NCI-H510A treated with DMSO at 0.1 percent for 48 hours (cell line): ENCODE results near the gene COL23A1.

Experiments used
- DNase-seq: peaks from one replicate; lab custom pipeline; 2025; lab: John Stamatoyannopoulos, UW

COL23A1 gene

DNA sequence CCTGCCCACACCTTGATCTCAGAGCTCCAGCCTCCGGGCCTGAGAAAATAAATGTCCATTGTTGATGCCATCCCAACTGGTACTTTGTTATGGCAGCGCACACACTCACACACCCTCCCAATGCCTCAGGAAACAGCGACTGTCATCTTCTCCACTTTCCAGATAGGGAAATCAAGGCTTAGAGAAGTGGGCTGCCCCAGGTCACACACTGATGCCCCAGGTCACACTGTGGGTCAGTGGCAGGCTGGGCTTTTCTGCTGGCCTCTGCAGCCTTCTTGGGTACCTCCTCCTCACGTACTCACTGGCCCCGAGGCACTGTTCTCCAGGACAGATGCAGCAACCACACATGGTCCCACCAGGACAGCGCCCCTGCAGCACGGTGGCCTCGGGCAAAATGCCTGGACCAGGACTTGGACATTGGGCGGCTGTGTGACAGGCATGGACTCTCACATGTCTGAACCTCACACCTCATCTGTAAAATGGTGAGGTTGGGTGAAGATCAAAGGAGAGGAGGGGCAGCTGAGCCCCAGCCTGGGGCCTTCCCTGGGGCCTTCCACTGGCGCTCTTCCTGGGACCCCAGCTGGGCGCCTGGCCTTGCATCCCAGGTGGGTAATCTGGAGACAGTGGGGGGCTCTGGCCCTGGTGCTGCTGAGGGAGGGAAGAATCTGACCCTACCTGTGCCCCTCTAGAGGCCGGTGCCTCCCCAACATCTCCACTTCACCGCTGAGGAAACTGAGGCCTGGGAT lies 156.0 kb downstream of the COL23A1 start:
- DNase-seq = no peak

DNA sequence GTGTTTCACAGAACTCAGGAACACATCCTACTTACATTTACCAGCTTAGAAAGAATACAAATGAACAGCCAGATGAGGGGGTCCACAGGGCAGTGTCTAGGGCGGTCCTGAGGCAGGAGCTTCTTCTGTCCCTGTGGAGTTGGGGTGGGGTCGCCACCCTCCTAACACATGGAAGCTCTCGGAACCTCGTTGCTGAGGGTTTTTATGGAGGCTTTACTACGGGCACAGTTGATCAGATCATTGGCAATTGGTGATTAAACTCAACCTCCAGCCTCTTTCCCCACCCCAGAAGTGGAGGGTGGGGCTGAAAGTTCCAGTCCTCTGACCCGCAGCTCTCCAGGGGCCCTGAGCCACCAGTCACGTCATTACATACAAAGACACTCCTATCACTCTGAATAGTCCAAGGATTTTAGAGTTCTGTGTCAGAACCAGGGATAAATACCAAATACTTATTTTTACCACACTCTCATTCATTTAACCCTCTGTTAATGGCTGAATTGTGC lies 156.9 kb downstream of the COL23A1 start:
- no peak for DNase-seq

DNA sequence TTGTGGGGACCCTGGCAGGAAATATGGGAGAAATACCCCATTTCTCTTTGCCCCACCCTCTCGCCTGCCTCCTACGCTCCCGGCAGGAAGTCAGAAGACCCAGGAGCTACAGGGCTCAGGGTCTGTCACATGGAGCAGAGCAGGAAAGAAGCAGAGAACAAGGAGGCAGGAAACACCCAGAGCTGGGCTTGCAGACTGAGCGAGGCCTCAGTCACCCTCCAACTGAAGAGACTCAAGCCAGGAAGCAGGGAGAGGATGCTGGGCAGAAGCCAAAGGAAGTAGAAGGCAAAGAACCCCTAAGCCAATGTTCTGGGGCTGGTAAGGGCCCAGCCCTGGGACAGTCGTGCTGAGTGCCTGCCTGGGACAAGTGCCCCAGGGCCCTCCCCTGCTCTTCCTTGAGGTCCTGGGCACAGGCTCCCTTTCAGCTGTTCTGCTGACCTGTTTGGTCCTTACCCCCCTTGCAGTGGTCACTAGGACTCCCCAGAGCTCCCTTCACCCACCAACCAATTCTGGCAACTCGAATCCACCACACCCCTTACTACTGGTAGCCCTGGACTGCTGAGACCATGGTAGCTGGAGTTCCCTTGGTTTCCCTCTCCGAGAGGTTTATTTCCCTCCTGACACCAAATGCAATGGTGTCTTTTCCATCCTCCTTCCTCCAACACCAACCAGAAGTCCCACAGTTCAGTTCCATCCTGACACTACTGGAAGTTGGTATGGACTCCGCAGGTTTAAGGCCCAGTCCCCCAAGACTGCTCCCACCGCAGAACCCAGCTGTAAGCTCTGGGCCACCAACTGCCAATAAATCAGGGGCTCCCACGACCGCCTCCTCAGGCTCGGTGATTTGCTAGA lies 157.5 kb downstream of the COL23A1 start:
- DNase-seq = no peak

DNA sequence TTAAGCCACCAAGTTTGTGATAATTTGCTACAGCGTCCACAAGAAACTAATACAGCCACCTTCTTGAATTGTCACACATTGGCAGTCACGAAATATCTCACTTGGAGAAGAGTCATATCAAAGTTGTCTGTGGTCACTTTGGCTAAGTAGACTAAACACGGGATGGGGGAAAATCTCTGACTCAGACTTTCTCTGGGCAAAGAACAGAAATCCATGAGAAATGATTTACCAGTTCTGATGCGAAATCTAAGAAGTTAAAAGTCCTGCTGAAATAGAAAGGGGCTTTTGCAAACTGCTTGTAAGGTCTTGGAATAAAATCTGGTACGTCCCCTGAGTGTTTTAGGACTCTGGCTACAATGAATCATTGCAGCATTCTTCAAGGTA lies 158.4 kb downstream of the COL23A1 start:
- no peak for DNase-seq

DNA sequence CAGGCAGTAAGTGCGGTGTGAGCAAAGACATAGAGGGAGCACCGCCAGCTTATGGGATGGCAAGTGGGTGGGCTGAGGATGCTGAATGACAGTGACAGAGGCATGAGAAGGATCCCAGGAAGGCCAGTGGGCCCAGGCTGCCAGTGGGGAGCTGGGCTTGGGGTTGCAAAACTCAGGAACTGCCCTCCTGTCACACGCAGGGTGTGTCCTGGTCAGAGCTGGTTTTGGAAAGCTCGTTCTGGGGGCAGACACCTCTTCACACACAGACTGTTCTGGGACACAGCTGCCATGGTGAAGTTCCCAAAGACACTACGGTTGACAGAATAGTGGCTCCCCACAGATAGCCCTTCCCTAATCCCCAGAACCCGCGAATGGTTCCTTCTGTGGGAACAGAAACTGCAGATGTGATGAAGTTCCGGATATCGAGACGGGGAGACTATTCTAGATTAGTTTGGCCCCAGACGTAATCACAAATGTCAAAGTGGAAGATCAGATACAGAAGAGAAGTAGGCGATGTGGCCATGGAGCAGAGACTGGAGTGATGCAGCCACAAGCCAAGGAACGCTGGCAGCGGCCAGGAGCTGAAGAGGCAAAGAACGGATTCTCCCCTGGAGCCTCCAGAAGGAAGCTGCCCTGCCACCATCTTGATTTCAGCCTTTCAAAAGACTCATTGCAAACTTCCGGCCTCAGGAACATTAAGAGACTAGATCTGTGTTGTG lies 159.0 kb downstream of the COL23A1 start:
- DNase-seq = no peak

DNA sequence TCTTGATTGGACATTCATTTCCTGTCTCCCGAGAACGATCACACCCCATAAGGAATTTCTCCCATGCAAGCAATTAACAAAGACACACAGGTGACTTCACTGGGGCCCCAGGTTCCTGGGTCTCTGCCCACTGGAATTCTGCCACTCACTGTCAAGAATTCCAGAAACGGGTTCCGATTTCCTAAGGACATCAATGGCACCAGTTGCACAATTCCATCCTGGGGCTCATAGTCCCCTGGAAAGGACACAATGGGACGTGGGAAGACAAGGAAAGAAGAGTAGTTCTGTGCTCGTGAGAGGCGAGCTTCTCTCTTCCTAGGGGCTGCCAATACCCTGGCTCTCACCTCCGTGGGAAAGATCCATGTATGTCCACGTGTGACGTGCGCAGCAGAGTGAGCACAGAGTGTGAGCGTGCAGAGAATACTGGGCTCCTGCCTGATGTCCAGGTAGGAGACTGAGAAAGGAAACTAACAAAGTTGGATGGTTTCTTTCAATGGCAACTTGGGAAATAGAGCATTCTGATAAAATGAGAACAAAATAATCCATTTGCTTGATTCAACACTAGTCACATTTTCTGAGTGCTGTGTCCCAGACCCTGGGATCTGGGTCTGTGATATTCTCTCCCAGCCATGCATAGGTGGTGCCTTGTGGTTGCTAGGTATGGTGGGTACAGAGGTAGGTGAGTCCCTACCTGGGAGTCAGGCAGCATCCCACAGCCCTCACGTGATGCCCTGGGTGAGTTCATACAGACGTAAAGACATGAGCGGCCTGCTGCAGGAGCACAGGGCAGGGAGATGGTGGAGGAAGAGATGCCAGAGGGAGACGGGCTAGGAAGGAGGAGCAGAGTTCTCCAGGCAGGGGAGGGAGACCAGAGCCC lies 159.8 kb downstream of the COL23A1 start:
- DNase-seq = no peak

DNA sequence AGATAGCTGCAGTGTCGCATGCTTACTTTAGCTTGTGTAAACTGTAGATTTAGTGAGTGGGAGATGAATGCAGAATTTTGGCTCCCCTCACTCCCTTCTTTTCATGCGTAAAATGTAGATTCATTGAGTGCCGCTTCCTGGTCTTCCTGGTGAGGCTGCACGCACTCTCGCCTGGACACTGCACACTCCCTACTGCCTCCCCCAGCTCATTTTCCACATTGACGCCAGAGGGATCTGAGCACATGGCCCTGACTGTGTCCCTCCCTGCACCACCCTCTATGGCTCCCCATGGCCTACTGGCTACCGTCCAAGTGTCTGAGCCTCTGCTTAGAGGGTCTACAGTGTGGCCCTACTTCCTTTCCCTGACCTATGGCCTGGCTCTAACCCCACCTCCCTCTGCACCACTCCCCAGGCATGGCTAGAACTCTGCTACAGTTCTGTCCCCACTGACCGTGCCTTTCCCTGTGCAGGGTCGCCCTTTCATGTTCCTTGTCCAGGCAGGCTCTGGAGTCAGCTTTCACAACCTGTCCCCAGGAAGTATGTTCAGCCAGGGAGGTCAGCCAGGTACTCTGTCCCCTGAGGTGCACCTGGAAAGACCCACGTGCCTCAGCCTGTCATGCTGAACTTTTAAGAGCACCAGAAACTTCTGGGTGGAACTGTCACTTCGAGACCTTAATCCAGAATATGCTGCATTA lies 160.6 kb downstream of the COL23A1 start:
- DNase-seq = no peak

DNA sequence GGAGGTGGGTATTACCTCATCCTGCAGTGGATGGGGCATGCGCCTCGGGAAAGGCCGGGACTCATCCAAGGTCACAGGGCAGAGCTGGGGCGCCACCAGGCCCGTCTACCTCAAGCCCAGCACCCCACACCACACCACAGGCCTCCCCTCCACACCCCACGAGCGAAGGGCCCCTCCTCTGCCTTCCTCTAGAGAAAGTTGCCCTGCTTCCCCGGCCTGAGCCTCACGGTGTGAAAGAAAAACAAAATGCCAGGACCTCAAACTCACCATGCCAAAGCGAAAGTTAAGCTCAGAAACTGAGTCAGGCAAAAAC lies 161.1 kb downstream of the COL23A1 start:
- DNase-seq = no peak

DNA sequence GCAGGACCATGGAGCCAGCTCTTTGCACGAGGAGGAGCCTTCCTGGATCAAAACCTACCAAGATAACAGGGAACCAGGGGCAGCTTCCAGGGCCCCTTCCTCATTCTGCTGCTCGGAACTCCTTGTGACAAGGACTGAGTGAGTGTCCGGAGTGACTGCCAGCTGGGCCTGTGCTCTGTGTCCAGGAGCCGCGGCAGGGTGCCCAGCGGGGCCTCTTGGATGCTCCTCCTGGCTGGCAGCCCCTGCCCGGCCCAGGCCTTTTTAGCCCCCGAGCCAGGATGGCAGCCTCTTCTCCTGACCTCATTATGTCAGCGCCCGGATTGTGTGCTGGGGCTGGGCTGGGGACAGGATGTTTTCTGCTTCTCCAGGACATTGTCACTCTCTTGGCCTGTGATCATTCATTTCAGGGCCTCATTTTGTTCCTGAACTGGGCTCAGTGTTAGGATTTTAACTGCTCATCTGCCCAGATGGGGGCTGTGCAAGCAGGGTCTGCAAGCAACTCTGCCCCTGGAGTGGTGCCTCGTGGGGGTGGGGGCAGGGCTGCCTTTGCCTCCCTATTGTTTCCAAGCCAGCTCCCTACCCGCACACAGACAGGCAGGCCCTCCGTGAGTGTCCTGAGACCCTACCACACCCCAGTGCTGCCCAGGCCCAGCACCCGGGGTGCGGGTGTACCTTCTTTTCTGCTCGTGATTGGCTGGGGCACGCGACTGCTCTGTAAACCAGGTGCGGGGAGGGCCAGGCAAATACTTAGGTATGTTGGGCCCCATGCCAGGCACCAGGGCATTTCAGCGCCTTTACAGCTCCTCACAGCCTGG lies 161.6 kb downstream of the COL23A1 start:
- DNase-seq = no peak

DNA sequence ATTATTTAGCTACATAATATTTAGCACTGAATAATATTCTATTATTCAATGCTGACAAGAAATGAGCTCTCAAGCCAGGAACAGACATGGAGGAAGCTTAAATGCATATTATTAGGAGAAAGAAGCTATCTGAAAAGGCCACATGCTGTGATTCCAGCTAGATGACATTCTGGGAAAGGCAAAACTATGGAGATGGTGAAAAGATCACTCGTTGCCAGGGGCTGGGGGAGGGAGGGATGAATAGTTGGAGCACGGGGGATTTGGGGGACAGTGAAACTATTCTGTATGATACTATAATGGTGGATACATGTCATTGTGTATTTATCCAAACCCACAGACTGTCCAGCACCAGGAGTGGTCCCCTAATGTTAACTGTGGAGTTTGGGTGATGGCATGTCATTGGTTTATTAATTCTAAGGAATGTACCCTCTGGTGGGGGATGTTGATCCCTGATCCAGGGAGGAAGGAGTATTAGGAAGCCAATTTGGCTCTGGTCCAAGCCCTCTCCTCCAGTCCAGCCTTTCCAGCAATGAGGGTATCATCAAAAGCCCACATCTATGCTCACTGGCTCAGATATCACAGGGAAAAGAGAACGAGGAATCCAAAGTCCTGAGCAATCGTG lies 162.5 kb downstream of the COL23A1 start:
- no peak for DNase-seq

DNA sequence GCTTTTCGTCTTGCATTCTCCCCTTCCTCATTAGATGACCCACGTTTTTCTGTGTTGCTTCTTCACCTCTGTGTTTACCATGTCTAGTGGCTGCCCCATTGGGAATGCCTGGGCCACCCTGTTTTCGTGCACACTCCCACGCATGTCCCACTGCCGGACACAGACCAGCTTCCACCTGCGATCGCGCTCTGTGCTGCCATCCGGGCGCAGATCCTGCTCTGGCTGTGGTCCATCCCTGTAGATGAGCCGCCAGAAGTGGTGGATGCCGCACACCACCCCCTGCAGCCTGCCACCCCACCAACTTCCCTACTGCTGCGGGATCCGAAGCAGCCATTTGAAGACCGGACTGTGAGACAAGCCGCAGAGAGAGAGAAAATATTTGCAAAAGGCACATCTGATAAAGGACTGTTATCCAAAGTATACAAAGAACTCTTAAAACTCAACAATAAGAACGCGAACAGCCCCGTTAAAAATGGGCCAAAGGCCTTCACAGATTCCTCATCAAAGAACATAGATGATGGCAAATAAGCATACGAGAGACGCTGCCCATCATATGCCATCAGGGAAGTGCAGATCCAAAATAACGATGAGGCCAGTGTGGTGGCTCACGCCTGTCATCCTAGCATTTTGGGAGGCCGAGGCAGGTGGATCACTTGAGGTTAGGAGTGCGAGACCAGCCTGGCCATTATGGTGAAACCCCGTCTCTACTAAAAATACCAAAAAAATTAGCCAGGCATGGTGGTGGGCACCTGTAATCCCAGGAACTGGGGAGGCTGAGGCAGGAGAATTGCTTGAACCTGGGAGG lies 163.7 kb downstream of the COL23A1 start:
- no peak for DNase-seq

DNA sequence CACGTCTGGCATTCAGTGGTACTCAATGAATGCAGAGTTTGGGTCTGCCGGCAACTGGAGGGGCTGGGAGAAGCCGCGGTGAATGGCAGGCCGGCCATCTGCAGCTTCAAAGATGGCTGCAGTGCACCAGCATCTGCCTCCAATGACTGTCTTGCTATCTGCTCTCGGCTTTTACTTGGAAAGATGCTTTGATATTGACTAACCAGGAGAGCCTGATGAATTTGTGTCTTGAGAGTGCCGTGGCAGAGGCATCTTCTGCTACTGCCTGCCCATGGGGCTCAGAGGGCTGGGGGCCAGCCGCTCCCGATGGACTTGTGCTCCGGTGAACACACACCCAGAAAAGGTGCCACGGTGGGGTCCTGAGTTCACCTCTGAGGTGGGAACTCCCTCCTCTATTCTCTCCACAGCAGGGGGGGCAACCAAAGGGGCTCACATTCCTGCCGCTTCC lies 164.5 kb downstream of the COL23A1 start:
- no peak for DNase-seq

DNA sequence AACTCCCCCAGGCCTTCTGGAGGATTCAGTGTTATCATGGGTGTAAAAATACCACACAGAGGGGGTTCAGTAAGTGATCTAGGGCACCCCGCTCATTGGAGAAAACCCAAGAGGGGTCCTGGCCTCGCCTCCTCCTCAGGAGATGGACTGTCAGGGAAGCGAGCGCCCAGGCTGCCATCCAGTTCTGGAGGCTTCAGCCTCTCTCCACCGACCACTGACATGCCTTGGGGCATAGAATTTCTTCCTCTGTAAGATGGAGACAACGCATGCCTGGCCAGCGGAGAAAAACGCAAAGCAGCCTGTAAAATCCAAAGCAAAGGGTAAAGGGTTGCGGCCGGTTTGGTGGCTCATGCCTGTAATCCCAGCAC lies 165.4 kb downstream of the COL23A1 start:
- no peak for DNase-seq

DNA sequence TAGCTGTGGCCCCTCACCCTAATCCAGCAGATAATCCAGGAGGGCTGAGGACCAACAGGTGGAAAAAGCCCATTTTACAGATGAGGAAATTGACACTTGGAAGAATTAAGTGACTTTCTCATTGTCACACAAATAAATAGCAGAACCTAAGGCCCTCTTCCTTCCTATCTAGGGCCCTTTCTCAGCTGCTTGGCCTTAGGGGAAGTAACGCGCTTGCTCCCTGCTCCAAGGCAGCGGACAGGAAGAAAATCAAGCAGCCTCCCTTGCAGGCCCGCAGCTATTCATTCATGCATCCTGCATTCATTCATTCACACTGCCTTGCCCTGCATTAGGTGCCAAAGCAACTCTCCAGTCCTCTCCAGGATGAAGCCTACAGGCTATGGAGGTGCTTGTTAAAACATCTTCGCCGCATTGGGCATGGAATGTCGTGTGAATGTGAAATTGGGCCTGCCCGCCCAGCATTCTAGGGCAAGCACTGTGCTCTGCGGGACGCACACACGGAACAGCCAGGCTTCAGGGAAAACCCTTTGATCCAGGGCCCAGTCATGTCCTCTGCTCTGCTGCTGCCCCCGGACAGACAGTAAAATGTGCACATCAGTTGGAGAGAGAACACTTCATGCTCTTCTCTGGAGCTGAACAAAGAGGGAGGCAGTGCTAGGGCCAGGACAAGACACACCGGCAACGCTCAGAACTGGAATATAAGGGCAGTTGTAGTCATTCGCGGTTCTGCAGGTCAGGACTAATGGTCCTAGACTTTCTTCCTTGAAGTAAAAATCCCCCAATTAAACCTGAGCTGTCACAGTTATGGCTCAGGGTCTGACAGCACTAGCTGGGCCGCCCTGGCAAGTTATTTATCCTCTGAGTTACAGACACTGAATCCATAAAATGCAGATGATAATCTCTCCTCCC lies 166.0 kb downstream of the COL23A1 start:
- DNase-seq = no peak

DNA sequence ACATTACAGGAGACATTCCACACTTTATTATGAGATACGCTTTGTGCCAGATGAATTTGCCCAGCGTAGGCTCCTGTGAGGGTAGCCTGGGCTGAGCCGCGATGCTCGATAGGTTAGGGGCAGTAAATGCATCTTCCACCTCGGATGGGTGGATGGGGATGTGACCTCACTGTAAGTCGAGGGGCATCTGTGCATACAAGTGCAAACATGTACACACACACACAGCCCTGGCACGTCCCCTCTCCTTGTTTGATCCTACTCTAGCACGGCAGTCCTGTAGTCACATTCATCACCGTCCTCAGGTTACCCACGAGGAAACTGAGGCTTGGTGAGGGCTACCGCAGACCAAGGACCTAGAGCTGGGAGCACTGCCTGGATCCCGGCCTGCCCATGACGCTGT lies 166.8 kb downstream of the COL23A1 start:
- DNase-seq = no peak

DNA sequence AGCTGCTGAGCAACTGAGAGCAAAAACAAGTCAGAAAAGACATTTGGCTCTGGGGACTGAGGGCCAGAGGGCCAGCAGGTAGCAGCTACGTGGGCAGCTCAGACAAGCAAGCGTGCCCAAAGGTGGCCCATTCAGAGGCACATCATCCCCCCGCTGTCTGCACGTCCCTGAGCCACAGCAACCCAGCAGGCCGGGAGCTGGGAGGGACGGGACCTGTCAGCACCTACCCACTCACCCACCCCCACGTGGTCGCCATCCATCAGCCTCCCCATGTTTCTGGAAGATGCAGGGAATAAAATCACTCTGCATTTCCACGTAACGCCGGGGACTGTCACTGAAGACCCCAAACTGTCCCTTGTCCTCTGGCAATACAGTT lies 167.8 kb downstream of the COL23A1 start:
- DNase-seq = no peak

DNA sequence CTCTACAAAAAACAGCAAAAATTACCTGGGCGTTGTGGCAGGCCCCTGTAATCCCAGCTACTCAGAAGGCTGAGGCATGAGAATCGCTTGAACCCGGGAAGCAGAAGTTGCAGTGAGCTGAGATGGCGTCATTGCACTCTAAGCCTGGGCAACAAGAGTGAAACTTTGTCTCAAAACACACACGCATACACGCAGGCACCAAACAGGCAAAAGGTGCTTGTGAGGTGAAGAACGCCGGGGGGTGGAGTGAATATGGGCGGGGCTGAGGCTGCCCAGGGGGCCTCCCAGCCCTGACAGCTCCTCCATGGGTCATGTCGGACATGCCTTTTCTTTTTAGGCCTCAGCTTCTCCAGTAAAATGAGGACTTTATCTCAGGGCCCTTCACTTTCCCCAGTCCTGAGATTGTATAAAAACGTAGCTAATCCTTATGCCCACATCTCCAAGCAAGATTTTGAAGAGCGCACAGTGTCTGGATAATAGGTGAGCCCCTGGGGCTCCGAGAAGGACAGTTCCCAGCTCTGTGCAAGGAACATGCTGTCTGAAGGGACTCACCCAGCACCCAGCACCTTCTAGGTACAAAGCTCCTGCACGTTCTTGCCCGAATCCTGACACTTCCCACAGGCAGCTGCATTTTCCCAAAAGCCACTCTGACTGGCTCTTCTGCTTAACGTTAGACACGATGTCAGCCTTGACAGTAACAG lies 168.3 kb downstream of the COL23A1 start:
- DNase-seq = no peak
